NCI-H748 treated with DMSO at 0.1 percent for 48 hours (cell line): ENCODE measurements around the gene PSMD9.
A peak's percentile ranks its signal among the peaks of the same experiment; 100 is the strongest.
"Not testable (repeated sequence)": the region's sequence is repeated elsewhere in the genome, so short reads cannot be mapped to it uniquely, and the experiment has no call there.

Source experiments
- DNase-seq: peaks from one replicate; lab custom pipeline; 2025; lab: John Stamatoyannopoulos, UW

PSMD9 gene

DNA sequence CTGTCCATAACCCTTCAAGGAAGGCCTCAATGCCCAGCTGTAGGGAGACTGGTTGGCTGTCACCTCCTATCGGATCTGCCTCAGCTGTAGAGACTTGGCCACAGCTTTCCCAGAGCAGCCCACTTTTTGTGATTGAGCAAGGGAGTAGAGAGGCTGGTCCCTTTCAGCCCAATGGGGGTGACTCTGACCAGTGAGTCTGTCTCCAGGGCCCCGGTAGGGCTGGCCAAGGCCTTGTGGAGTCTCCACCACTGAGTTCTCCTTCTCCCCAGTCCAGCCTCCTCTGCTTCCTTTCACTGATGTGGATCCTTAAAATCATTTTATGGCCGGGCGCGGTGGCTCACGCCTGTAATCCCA, 15.4 kb upstream of the PSMD9 start:
- DNase-seq = no peak

DNA sequence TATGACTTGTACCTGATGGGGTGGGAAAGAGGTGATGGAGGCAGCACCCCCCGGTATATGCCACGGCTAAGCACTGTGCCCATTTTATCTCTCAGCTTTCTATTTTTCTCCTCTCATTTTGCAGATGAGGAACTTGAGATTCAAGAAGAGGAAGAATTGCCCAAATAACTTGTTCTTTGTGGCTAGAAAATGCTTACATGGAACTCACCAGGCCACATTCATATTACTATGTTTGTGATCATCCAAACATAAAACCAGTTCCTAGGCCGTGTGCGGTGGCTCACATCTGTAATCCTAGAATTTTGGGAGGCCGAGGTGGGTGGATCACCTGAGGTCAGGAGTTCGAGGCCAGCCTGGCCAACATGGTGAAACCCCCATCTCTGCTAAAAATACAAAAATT, 14.5 kb upstream of the PSMD9 start:
- DNase-seq = no peak

DNA sequence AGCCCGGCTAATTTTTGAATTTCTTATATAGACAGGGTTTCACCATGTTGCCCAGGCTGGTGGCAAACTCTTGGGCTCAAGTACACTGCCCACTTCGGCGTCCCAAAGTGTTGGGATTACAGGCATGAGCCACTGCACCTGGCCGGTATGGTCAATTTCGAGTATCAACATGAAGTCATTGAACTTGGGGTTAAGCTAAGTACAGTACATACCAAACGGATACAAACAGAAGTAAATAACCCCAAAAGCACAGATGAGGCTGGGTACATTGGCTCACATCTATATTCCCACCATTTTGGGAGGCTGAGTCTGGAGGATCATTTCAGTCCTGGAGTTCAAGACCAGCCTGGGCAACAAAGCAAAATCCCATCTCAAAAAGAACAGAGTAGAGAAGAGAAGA, 13.0 kb upstream of the PSMD9 start:
- no peak for DNase-seq

DNA sequence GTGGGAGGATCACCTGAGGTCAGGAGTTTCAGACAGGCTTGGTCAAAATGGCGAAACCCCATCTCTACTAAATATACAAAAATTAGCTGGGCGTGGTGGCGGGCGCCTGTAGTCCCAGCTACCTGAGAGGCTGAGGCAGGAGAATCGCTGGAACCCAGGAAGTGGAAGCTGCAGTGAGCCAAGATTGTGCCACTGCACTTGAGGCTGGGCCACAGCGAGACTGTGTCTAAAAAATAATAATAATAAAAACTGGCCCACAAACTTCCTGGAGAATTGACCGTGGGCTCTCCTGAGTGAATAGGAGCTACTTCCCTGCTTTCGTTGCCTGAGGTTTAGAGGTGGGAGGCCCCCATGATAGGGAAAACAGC, 12.5 kb upstream of the PSMD9 start:
- not testable (repeated sequence) for DNase-seq

DNA sequence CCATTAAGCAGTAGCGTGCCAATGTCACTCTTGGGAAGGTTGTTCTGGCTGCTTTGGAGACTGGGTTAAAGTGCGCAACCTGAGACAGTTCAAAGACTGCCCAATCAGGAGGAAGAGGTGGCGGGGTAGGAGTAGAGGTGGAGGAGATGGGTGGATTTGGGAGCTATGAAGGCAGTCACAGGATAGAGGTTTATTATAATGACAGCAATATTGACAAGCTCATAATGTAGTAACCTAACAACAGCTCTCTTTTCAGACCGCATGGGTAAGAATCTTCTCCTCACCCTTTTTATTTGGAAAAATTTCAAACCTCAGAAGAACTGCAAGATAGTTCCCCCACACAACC, 5.3 kb upstream of the PSMD9 start:
- no peak for DNase-seq

GRCh38 chr12:121885129-121885528, 3.5 kb upstream of the PSMD9 start:
- not testable (repeated sequence) for DNase-seq

GRCh38 chr12:121888083-121888477, 510 bp upstream of the PSMD9 start:
- DNase-seq = no peak

GRCh38 chr12:121889274-121889624, 659 bp downstream of the PSMD9 start:
- DNase-seq = no peak

GRCh38 chr12:121889661-121890060, 1.1 kb downstream of the PSMD9 start:
- DNase-seq = not testable (repeated sequence)

GRCh38 chr12:121892673-121893561, 4.3 kb downstream of the PSMD9 start:
- no peak for DNase-seq

- DNase-seq = no peak
These were observed 5.4 kb downstream of the PSMD9 start for GRCh38 chr12:121893961-121894460.

GRCh38 chr12:121894633-121895032, 6.0 kb downstream of the PSMD9 start:
- DNase-seq = no peak

GRCh38 chr12:121898287-121898686, 9.7 kb downstream of the PSMD9 start:
- DNase-seq = no peak

DNA sequence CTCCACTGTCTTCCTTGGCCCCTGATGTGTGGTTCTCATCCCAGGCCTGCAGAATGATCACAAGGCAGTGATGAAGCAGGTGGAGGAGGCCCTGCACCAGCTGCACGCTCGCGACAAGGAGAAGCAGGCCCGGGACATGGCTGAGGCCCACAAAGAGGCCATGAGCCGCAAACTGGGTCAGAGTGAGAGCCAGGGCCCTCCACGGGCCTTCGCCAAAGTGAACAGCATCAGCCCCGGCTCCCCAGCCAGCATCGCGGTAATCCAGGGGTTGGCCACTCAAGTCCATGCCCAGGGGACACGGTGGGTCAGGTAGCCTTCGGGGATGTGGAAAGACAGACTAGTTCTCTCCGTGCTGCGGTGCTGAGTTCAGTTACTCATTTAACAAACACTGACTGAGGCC, 11.0 kb downstream of the PSMD9 start:
- no peak for DNase-seq

- no peak for DNase-seq
These were observed 14.6 kb downstream of the PSMD9 start for GRCh38 chr12:121903202-121903601.

GRCh38 chr12:121905746-121906145, 17.2 kb downstream of the PSMD9 start:
- DNase-seq = no peak

DNA sequence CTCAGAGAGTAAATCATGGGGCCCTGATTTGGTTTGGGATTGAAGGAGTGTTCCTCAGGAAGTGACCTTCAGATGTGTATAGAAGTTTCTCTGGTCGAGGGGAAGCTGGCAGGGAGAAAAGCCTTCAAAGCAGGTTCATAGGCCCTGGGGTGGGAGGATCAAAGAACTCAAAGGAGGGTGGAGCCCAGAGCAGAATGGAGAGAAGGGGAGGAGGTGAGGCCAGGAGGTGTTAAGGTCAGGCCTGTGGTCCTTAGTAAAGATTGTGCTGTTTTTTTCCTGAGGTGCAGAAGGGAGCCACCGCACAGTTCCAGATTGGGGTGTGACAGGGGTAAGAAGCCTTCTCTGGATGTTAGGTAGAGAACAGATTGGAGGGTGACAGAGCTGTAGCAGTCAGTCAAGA, 20.1 kb downstream of the PSMD9 start:
- DNase-seq = no peak

- no peak for DNase-seq
These were observed 23.4 kb downstream of the PSMD9 start for GRCh38 chr12:121911824-121912585.

GRCh38 chr12:121915841-121916321, 27.3 kb downstream of the PSMD9 start:
- no peak for DNase-seq

DNA sequence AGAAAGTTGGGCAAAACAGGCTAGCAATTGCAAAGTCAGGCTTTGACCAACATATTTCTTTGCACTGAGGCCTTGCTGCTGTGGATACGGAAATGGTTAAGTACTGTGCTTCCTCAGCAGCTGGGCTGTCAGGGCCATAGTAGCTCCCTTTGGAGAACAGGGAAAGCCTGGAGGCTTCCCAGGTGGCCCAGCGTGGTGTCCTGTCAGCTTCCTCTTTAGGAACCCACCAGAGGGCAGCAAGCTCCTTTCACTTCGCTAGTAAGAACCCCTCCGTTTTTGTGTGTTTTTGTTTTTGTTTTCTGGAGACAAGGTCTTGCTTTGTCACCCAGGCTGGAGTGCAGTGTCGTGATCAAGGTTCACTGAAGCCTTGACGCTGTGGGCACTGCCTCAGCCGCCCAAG, 28.1 kb downstream of the PSMD9 start:
- DNase-seq = no peak

DNA sequence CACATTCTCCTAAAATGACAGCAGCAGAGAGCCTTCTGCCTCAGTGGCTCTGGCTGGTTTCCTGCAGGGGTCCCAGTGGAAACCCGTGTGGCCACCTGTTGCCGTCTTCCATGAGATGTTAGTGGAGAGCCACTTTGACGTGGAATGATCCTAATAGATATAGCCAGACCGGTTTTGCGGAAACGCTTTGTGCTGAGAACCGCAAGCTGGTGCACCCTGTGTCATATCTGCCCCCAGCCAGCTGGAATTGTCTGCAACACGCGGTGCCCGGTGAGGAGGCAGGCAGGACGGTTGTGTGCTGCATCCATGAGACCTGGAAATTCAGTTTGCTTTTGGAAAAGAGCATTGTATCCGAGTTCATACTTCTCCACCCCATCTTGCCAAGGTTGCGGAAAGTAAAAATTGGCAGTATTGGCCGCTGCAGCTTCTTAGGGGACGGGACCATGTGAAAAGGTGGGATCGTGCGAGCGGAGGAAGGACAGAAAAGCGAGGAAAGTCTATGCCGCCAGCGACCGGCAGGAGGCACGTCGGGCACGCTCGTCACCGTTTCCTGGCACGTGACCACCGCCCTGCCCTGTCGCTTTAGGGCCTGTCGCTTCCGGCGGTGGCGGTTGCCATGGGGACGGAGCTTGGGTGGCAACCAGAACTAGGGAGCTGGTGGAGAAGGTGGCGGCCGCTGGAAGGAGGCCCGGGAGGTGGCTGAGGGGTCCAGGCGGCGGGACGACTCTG, 29.5 kb downstream of the PSMD9 start, which contains the start of gene CFAP251:
CFAP251 (plus strand) TSS at position 643 of the 729 bp plus-strand sequence. CDS start 2,714 bp downstream, outside the sequence.
- peak; percentile 87 for DNase-seq

DNA sequence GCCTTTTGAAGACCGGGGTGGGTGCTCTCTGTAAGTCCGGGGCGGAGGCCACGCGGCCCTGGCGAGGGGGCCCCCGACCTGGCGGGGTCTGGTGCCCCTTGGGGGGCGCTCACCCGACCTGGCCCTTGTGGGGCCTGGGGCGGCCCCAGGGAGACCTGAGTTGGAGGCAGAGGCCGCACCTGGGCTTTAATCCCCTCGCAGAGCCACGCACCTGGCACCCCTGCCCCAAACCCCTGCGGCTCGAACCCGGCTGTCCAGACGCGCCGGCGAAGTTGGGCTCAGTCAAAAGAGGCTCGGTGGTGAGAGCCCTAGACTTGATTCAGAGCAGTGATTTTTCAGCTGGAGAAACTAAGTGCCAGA, 30.1 kb downstream of the PSMD9 start:
- DNase-seq = no peak

GRCh38 chr12:121921066-121921465, 32.5 kb downstream of the PSMD9 start:
- no peak for DNase-seq
